ENCODE results near the gene SMIM33. TPM values are rescaled to one million over a fixed set of nuclear protein-coding genes. Genes with fewer than 3 reads are reported as not detected.
"Not testable (repeated sequence)": the region's sequence is repeated elsewhere in the genome, so short reads cannot be mapped to it uniquely, and the experiment has no call there.

SMIM33 gene
- under 1 TPM in 1 of 3 donors, not detected in 2; 0.04 TPM for polyA plus RNA-seq

DNA sequence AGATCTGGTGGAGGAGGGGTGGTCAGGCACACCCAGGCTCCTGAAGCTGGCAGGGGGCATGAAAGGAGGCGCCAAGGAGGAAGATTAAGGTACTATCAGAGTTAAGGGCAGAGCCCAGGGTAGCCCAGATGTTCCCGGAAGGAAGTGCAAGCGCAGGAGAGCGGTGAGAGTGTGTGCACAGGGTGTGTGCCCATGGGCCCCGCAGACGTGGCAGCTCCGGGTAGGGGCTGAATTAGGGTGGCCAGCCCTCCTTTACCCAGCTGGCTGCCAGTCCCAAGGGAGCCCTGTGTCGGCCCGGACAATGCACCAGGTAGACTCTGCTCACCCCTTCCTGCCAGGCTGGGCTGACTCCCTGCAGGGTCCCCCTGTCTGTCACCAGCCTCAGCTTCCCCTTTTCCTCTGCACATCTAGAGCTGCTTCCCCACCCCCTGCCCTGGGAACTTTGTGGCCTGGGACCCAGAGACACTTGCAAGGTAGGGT is at the start of gene SMIM33:
Gene SMIM33 (plus strand): TSS at position 184 of the 480 bp plus-strand sequence. CDS start 118 bp downstream, at position 302.
- 32 to 71% (median 58%) methylated on average over 7 to 9 of the region's 9 CpGs for WGBS, 3 donors
- H3K27ac ChIP-seq (ENCODE audit: low read depth, low read length), result no peak within 1 kb of the TSS

DNA sequence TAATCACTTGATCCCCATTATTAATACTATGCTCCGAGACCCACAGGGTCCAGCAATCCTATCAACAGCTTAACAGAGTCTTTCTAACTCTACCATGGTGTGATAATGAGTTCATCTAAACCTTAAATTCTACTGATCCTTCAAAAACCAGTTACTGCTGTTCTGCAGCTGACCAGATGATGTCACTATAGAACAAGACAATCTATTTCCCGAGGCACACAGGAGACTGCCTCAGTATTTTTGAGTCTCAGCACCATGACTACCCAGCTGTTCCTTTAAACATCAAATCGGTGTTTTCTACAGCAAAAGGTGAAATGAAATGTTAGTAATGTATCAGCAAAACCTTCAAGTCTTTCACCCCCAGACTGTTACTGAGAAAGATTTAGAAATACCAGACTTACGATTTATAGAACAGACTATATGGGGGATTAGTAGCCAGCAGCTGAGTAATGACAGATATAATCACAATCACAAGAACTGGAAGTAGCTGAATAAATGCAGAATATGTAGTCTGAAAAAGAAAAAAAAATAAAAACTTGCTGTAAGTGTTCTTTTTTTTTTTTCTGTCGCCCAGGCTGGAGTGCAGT is 48.4 kb upstream of the SMIM33 start:
- 33 to 44% (median 41%) methylated on average over 4 to 5 of the region's 5 CpGs for WGBS, 3 donors
- H3K27ac ChIP-seq (ENCODE audit: low read depth, low read length), result no peak overlapping the region

DNA sequence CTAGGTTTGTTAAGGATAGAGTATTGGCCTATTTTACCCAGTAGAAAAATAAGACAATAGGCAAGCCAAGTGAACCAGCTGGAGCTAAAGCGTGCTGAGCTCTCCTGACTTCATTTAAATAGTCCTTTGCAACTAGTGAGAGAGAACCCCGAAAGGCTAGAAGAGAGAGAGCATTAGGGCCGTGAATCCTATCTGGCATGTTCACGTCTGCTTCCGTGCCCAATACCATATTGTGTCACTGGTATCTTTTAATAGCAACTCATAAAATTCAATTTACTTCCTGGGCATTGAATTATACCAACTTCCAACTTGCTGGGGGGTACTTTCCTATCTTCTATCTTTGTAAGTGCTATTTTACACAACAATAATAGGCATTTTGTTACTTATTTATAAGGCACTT is 45.3 kb upstream of the SMIM33 start:
- no peak overlapping the region for H3K27ac ChIP-seq (ENCODE audit: low read depth, low read length)
- 89 to 91% (median 89%) methylated on average over 5 of the region's 5 CpGs for WGBS, 3 donors

DNA sequence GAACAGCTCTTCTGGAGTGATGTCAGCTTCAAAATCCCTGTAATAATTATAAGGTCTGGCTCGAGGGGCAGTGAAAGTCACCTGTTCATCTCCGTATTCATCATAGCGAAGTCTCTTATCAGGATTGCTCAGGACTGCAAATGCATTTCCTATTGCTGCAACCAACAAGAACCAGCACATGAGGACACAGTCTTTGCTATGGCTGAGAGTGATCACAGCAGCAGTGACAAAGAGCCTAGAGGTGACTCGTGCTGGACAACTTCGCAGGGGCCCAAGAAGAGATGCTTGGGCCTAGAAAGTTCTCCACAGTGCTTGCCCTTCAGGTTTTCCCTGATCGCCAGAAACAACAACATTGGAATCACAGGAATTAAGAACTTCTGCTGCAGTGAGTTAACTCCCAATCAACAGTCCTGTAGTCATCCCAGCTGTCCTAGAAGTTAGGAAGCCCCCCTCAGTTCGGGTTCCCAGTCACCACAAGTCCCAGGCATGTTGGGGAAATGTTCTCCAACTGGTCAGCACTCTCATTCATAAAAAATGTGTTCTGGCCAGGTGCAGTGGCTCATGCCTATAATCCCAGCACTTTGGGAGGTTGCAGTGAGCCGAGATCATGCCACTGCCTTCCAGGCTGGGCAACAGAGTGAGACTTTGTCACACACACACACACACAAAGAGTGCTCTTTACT is 44.5 kb upstream of the SMIM33 start:
- no peak overlapping the region for H3K27ac ChIP-seq (ENCODE audit: low read depth, low read length)
- WGBS, 3 donors, result 76 to 82% (median 78%) methylated on average over 8 of the region's 8 CpGs

DNA sequence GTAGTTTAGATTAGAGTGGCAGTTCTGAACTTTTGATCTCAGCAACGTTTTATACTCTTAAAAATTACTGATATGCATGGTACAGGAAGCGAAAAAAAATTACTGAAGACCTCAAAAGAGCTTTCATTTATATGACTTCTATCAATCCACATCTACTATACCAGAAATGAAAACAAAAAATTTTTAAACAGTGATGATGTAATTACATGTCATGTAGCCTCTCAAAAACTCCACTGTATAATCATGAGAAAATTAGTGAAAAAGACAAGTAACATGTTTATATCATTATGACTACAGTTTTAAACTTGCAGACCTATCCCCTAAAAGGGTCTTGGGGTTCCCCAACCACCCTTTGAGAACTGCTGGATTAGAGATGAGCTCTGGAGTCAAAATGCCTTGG is 40.8 kb upstream of the SMIM33 start:
- 85 to 91% (median 89%) methylated on average over 2 of the region's 2 CpGs for WGBS, 3 donors

DNA sequence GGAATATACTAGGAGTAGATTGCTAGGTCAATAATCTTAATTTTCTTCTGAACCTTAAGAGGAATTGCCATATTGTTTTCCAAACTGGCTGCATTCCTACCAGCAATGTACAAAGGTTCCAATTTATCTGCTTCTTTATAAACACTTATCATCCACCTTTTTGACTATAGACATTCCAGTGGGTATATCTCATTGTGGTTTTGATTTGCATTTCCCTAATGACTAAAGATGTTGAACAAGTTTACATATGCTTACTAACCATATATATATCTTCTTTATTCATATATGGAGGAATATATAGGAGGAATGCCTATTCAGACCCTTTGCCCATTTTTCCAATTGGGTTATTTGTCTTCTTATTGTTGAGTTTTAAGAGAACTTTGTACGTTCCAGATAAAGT is 39.1 kb upstream of the SMIM33 start:
- 70 to 96% (median 73%) methylated on average over 1 of the region's 1 CpG for WGBS, 3 donors
- no peak overlapping the region for H3K27ac ChIP-seq (ENCODE audit: low read depth, low read length)

More for the DNA sequence above, 40.8 kb upstream of the SMIM33 start:
- no peak overlapping the region for H3K27ac ChIP-seq (ENCODE audit: low read depth, low read length)

DNA sequence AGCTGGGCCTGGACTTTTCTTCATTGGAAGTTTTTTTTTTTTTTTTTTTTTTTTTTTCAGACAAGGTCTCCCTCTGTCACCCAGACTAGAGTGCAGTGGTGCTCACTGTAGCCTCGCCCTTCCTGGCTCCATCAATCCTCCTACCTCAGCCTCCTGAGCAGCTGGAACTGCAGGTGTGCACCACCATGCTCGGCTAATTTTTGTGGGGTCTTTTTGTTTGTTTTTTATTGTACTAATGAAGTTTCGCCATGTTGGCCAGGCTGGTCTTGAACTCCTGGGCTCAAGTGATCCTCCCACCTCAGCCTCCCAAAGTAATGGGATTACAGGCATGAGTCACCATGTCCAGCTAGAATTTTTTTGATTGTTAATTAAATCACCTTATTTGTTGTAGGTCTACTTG is 35.1 kb upstream of the SMIM33 start:
- WGBS, 3 donors, result 95 to 98% (median 97%) methylated on average over 3 of the region's 3 CpGs
- no peak overlapping the region for H3K27ac ChIP-seq (ENCODE audit: low read depth, low read length)

DNA sequence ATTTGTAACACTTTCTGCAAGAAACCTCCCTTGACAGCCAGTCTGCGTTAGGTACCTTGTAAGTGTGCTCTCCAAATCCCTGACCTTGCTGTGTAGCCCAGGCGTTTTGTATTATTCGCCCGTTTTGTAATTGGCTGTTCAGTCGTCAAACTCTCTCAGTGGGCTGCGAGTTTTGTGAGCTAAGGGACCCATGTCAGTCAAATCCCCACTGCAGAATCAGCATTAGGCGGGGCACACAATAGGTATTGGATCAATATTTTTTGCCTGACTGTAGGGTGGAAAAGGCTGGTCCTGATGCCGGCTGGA is 32.1 kb upstream of the SMIM33 start:
- WGBS, 3 donors, result 16 to 37% (median 29%) methylated on average over 8 of the region's 8 CpGs
- no peak overlapping the region for H3K27ac ChIP-seq (ENCODE audit: low read depth, low read length)

DNA sequence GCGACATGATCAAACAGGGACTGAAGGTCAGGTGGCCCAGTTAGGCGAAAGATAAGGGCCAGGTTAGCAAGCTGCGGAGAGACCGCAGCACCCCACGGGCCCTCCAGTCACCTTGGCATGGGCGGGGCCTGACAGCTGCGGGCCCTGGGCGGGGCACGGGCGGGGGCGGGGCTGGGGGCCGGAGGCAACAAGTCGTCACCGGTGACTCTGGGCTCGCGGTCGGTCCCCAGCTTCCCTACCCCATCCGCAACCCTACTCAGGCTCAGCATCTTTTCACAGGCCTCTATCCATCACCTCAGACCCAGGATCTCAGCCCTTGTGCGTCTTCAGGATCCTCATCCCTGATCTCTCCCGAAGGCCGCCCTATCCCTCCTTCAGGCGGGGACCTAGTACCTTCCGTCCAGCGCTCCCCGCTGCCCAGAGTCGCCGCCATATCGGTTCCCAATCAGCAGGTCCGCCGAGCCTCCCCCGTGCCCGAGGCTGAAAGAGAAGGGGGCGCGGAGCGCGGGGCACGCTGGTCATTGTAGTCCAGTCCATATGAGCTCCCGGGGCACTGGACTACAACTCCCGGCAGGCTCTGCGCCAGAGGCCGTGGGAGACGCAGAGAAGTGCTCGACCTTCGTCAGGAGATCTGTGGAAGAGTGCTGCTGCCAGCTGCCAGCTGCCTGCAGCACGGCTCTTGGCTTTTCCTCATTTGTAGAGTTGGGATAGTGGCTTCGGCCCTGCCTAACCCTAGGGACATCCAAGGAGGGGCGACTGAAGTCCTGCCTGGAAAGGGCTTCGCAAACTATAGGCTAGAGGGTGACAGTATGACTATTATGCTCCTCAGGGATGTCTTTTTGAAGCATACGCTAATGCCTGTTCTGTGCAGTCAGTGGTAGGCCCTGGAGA is 31.5 kb upstream of the SMIM33 start, which contains the start of gene DNAJC18:
Gene DNAJC18 (minus strand): TSS at position 513 of the 891 bp plus-strand sequence. CDS start 80 bp downstream, at position 433.
- WGBS, 3 donors, result 3 to 4% (median 4%) methylated on average over 46 to 49 of the region's 49 CpGs
- H3K27ac ChIP-seq (ENCODE audit: low read depth, low read length), result no peak within 1 kb of the TSS

DNA sequence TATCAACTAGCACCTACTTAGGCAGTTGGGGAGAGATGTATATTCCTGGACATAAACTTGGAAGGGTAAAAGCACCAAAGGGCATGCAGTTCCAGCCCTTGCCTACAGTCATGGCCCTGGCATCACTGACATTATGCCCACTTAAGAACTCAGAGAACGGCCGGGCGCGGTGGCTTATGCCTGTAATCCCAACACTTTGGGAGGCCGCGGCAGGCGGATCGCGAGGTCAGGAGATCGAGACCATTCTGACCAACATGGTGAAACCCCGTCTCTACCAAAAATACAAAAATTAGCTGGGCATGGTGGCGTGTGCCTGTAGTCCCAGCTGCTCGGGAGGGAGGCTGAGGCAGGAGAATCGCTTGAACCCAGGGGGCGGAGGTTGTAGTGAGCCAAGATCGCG is 30.4 kb upstream of the SMIM33 start:
- not testable (repeated sequence) for H3K27ac ChIP-seq (ENCODE audit: low read depth, low read length)
- 96 to 97% (median 97%) methylated on average over 17 of the region's 17 CpGs for WGBS, 3 donors

DNA sequence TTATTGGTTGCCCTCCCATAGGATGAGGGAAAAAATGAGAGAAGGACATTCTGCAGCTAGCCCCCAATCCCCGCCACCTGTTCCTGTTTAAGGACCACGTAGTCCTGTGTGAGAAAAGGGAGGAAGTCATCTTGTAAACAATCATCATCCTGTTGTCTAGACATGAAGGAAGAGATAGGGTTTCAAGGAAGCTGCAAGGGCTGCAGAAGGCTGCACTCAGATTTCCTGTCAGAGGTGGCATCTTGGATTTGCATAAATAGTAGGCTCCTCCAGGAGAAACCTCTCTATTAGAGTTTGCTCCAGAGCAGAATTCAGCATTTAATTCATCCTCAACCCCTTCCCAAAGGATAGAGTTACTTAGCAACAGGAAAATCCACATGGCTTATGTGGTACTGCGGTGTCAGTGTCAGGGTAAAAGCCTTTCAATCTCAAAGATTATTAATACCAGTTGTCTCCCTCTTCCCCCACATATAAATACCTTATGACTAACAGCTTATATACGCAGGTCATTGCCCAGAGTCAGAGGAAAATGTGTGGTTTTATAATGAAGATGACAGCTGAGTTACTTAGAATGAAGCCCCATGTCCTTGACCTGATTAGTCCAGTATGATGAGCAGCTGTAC is 26.9 kb upstream of the SMIM33 start:
- 58 to 67% (median 63%) methylated on average over 4 of the region's 4 CpGs for WGBS, 3 donors
- H3K27ac ChIP-seq (ENCODE audit: low read depth, low read length), result no peak overlapping the region

DNA sequence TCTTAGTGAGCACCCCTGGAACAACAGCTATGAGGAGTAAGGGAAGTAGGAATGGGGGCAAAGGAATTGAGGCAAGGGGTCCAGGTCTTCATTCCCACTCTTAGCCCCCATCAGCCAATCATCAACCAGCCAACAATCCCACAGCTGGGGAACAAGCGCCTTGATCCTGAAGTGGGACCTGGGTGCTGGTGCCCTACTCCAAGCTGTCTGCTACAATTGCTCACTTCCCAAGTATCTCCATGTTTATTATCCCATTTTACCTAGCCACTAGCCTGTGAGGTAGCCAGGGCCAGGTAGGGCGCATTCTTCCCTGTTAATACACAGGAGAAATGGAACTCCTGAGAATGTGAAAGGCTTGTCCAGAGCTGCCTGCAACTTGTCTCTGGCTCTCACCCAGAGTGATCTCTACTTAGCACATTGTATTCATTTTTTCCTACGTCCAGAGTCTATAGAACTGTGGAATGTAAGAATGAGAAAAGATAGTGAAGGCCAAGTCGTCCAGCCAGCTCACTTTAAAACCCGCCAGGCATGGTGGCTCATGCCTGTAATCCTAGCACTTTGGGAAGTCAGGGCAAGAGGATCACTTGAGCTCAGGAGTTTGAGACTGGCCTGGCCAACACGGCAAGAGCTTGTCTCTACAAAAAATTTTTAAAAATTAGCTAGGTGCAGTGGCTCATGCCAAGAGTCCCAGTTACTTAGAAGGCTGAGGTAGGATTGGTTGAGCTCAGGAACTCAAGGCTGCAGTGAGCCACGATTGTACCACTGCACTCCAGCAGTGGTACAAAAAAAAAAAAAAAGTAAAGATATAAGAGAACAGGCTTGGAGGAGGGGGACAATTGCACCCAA is 25.3 kb upstream of the SMIM33 start:
- H3K27ac ChIP-seq (ENCODE audit: low read depth, low read length), result no peak overlapping the region
- 58 to 70% (median 69%) methylated on average over 7 of the region's 7 CpGs for WGBS, 3 donors

DNA sequence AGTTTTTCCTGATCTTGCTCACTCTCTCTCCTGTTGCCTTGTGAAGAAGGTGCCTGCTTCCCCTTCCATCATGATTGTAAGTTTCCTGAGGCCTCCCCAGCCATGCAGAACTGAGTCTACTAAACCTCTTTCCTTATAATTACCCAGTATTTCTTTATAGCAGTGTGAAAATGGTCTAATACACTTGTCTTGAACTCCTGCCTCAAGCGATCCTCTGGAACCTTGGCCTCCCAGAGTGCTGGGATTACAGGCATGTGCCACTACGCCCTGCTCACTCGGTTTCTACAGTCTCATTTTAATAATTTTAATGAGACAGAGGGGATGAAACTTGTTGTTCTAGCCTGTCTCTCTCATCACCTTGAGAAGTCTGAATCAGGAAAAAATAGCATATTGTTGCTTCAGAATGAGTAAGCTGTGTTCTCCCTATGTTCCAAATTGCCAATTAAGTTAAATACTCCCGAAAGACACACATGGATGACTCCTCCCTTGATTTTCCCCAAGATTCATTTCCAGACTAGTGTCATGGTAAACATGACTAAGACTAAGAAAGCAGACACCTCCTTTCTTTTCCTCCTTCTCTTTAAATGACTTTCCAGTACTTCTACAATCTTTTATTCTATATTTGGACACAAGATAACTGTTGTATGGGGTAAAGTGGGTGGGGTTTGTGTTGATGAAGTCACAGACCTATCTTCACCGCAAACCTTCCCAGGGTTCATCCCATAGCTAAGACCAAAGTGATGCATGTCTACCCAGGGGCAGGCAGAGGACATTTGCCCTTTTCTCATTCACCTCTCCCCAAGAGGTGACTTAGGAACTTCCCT is 23.6 kb upstream of the SMIM33 start:
- WGBS, 3 donors, result 84 to 88% (median 87%) methylated on average over 5 of the region's 5 CpGs
- H3K27ac ChIP-seq (ENCODE audit: low read depth, low read length), result no peak overlapping the region

DNA sequence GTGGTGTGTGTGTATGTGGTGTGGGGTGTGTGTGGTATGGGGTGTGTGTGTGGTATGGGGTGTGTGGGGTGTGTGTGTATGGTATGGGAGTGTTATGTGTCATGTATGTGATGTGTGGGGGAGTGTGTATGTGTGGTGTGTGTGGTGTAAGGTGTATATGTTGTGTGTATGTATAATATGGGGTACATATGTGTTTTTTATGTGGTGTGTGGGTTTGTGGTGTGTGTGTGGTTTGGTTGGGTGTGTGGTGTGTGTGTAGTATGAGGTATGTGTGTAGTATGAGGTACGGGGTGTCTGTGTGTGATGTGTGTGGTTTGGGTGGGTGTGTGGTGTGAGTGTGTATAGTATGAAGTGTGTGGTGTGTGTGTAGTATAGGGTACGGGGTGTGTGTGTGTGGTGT is 19.6 kb upstream of the SMIM33 start:
- 87 to 100% (median 96%) methylated on average over 2 of the region's 2 CpGs for WGBS, 3 donors
- H3K27ac ChIP-seq (ENCODE audit: low read depth, low read length), result no peak overlapping the region

DNA sequence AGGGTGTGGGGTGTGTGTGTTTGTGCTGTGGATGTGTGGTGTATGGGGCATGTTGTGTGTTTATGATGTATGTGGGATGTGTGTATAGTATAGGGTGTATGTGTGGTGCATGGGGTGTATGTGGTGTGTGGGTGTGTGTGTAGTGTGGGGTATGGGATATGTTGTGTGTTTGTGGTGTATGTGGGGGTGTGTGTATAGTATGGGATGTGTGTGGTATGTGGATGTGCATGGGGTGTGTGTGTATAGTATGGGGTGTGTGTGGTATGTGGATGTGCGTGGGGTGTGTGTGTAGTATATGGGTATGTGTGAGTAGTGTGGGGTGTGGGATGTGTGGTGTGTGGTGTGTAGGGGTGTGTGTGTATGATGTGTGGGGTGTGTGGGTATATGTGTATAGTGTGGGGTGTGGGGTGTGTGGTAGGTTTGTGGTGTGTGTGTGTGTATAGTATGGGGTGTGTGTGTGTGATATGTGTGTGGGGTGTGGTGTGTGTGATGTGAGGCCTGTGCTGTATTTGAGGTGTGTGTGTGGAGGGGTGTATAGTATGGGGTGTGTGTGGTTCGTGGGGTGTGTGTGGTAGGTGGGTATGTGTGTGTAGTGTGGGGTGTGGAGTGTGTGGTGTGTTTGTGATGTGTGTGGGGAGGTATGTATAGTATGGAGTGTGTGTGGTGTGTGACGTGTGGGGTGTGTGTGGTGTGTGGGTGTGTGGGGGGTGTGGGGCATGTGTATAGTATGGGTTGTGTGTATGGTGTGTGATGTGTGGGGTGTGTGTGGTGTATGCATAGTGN is 18.7 kb upstream of the SMIM33 start:
- H3K27ac ChIP-seq (ENCODE audit: low read depth, low read length), result no peak overlapping the region
- WGBS, 3 donors, result 76 to 85% (median 78%) methylated on average over 3 of the region's 3 CpGs

All from adipose tissue (tissue), 3 donors.